Astrocyte (in vitro differentiated cells and primary cell): Measurements from ENCODE around the gene RNU6-8. TPM values are rescaled to one million over a fixed set of nuclear protein-coding genes. Genes with fewer than 3 reads are reported as not detected.

Source experiments
- DNase-seq: peaks from one replicate; pipeline ENCODE4 v3.0.0-alpha.2; 2010; ENCODE audit warnings: low read depth
- FAIRE-seq: peaks from 2 replicates; lab custom pipeline; 2011; peaks lifted over from hg19 to GRCh38; lab: Jason Lieb, UNC
- H2AFZ ChIP-seq: 2 replicates; pipeline ENCODE4 v1.6.0; 2012; ENCODE audit warnings: low read depth, low read length, inconsistent platforms
- H3K27ac ChIP-seq: 2 replicates; pipeline ENCODE4 v1.5.1; 2011; ENCODE audit warnings: low read depth, low read length, inconsistent platforms
- H3K27me3 ChIP-seq: 2 replicates; pipeline ENCODE4 v1.6.0; 2011; ENCODE audit warnings: low read length, inconsistent platforms; ENCODE audit not compliant: insufficient read depth
- H3K36me3 ChIP-seq: 2 replicates; pipeline ENCODE4 v1.5.1; 2011; ENCODE audit warnings: low read length, inconsistent platforms; ENCODE audit not compliant: insufficient read depth
- H3K4me1 ChIP-seq: 2 replicates; pipeline ENCODE4 v1.5.1; 2011; ENCODE audit warnings: low read length, inconsistent platforms; ENCODE audit not compliant: insufficient read depth
- H3K4me2 ChIP-seq: 2 replicates; pipeline ENCODE4 v1.6.0; 2012; ENCODE audit warnings: low read length, inconsistent platforms
- H3K4me3 ChIP-seq: 2 replicates; pipeline ENCODE4 v1.5.1; 2011; ENCODE audit warnings: low read depth, mild to moderate bottlenecking, low read length, inconsistent platforms; ENCODE audit not compliant: insufficient read depth
- H3K79me2 ChIP-seq: 2 replicates; pipeline ENCODE4 v1.6.0; 2012; ENCODE audit warnings: mild to moderate bottlenecking, low read length, inconsistent platforms; ENCODE audit not compliant: insufficient read depth
- H3K9ac ChIP-seq: 2 replicates; pipeline ENCODE4 v1.6.0; 2012; ENCODE audit warnings: mild to moderate bottlenecking, low read length, inconsistent platforms
- H3K9me3 ChIP-seq: 2 replicates; pipeline ENCODE4 v1.5.1; 2012; ENCODE audit warnings: low read depth, mild to moderate bottlenecking, low read length, inconsistent platforms; ENCODE audit not compliant: insufficient read depth
- H4K20me1 ChIP-seq: 2 replicates; pipeline ENCODE4 v1.6.0; 2012; ENCODE audit warnings: low read length, inconsistent platforms; ENCODE audit not compliant: insufficient read depth
- H3K27ac Mint-ChIP-seq: one replicate; pipeline ENCODE4 v1.8.0; 2021; ENCODE audit warnings: mild to moderate bottlenecking, mixed read lengths; ENCODE audit not compliant: unreplicated experiment
- H3K27me3 Mint-ChIP-seq: one replicate; pipeline ENCODE4 v1.8.0; 2021; ENCODE audit warnings: low read depth, mixed read lengths; ENCODE audit not compliant: unreplicated experiment
- H3K36me3 Mint-ChIP-seq: one replicate; pipeline ENCODE4 v1.8.0; 2021; ENCODE audit warnings: low read depth, mixed read lengths; ENCODE audit not compliant: unreplicated experiment
- H3K4me1 Mint-ChIP-seq: one replicate; pipeline ENCODE4 v1.8.0; 2021; ENCODE audit warnings: low read depth, mixed read lengths; ENCODE audit not compliant: unreplicated experiment
- H3K4me3 Mint-ChIP-seq: one replicate; pipeline ENCODE4 v1.8.0; 2021; ENCODE audit warnings: mild to moderate bottlenecking, moderate library complexity, mixed read lengths; ENCODE audit not compliant: unreplicated experiment
- H3K9me3 Mint-ChIP-seq: one replicate; pipeline ENCODE4 v1.8.0; 2021; ENCODE audit warnings: mild to moderate bottlenecking, mixed read lengths; ENCODE audit not compliant: unreplicated experiment
- EZH2 ChIP-seq: IDR thresholded peaks from 2 replicates; pipeline ENCODE4 v1.6.1; 2012; ENCODE audit warnings: mild to moderate bottlenecking, low read length, inconsistent platforms; ENCODE audit not compliant: insufficient read depth
- total RNA-seq: library from RNA; stranded (reverse); gene quantifications from 2 replicates; pipeline ENCODE4 v1.2.1, GENCODE V29; 2021
- TF ChIP-seq, protein P1 (sequence below): IDR thresholded peaks from 2 replicates; pipeline ENCODE4 v1.5.1; 2011; ENCODE audit warnings: low read depth, mild to moderate bottlenecking, inconsistent platforms, low read length, moderate library complexity; ENCODE audit not compliant: insufficient read depth

The RNU6-8 gene
- total RNA-seq, 1 donor from 2014 or later: not detected

DNA sequence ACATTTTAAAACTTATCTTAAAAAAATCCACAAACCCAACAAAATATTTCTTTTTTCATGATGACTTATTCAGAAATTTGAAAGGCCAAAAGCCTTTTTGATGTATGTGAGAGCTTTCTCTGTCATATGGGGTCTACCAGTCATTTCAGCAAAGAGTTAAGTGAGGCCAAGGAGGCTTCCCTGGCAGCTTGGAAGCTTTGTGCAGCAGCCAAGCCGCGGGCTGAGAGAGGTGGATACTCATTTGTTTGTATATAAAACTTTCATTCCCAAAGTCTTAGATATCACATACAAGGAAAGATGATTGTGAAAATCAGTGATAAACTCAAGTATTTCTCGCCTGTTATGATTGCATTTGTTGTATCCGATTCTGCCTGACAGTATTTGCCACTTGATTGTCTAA, 48.5 kb upstream of the RNU6-8 start:
- H2AFZ ChIP-seq: peak overlapping the region; percentile 48
- no peak overlapping the region for H3K27ac ChIP-seq
- no peaks in the 10 kb centered on the region for H3K27me3 Mint-ChIP-seq
- no peaks in the 10 kb centered on the region for H3K27me3 ChIP-seq
- DNase-seq (no peak), FAIRE-seq (no peak)
- no peak overlapping the region for H3K4me3 ChIP-seq
- no peaks in the 10 kb centered on the region for H3K9me3 Mint-ChIP-seq
- no peaks in the 10 kb centered on the region for H3K79me2 ChIP-seq
- H3K9ac ChIP-seq: no peak overlapping the region
- no peak for TF ChIP-seq EZH2
- TF ChIP-seq, protein P1, sequence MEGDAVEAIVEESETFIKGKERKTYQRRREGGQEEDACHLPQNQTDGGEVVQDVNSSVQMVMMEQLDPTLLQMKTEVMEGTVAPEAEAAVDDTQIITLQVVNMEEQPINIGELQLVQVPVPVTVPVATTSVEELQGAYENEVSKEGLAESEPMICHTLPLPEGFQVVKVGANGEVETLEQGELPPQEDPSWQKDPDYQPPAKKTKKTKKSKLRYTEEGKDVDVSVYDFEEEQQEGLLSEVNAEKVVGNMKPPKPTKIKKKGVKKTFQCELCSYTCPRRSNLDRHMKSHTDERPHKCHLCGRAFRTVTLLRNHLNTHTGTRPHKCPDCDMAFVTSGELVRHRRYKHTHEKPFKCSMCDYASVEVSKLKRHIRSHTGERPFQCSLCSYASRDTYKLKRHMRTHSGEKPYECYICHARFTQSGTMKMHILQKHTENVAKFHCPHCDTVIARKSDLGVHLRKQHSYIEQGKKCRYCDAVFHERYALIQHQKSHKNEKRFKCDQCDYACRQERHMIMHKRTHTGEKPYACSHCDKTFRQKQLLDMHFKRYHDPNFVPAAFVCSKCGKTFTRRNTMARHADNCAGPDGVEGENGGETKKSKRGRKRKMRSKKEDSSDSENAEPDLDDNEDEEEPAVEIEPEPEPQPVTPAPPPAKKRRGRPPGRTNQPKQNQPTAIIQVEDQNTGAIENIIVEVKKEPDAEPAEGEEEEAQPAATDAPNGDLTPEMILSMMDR: no peak
- H3K36me3 ChIP-seq: no peaks in the 10 kb centered on the region
- H3K9me3 ChIP-seq: no peaks in the 10 kb centered on the region
- H4K20me1 ChIP-seq: no peaks in the 10 kb centered on the region
- H3K4me1 Mint-ChIP-seq: no peaks in the 10 kb centered on the region
- H3K36me3 Mint-ChIP-seq: no peaks in the 10 kb centered on the region
- no peak overlapping the region for H3K27ac Mint-ChIP-seq
- H3K4me3 Mint-ChIP-seq: no peak overlapping the region
- no peak overlapping the region for H3K4me2 ChIP-seq
- H3K4me1 ChIP-seq: no peaks in the 10 kb centered on the region

- no peak overlapping the region for H3K9ac ChIP-seq
- no peak overlapping the region for H3K27ac ChIP-seq
- no peak overlapping the region for H2AFZ ChIP-seq
- H3K4me3 ChIP-seq: no peak overlapping the region
- Mint-ChIP-seq H3K9me3 (no peaks in the 10 kb centered on the region), H3K27me3 (no peaks in the 10 kb centered on the region), H3K4me3 (no peak overlapping the region), H3K27ac (no peak overlapping the region), H3K4me1 (no peaks in the 10 kb centered on the region), H3K36me3 (no peaks in the 10 kb centered on the region)
- H3K4me1 ChIP-seq: no peaks in the 10 kb centered on the region
- no peaks in the 10 kb centered on the region for H3K36me3 ChIP-seq
- TF ChIP-seq EZH2: no peak
- TF ChIP-seq, protein P1: no peak
- FAIRE-seq (no peak), DNase-seq (no peak)
- H3K79me2 ChIP-seq: no peaks in the 10 kb centered on the region
- no peaks in the 10 kb centered on the region for H3K27me3 ChIP-seq
- H3K9me3 ChIP-seq: no peaks in the 10 kb centered on the region
- no peak overlapping the region for H3K4me2 ChIP-seq
- H4K20me1 ChIP-seq: no peaks in the 10 kb centered on the region
These were observed 47.6 kb upstream of the RNU6-8 start for GRCh38 chr14:32250681-32251080.

GRCh38 chr14:32249780-32250179, 46.7 kb upstream of the RNU6-8 start:
- TF ChIP-seq, protein P1: no peak
- TF ChIP-seq EZH2: no peak
- H3K4me1 ChIP-seq: no peaks in the 10 kb centered on the region
- no peak overlapping the region for H3K27ac ChIP-seq
- Mint-ChIP-seq H3K27ac (no peak overlapping the region), H3K4me3 (no peak overlapping the region), H3K27me3 (no peaks in the 10 kb centered on the region), H3K4me1 (no peaks in the 10 kb centered on the region), H3K36me3 (no peaks in the 10 kb centered on the region), H3K9me3 (no peaks in the 10 kb centered on the region)
- no peaks in the 10 kb centered on the region for H4K20me1 ChIP-seq
- no peak overlapping the region for H3K9ac ChIP-seq
- no peak overlapping the region for H3K4me2 ChIP-seq
- no peaks in the 10 kb centered on the region for H3K36me3 ChIP-seq
- H3K27me3 ChIP-seq: no peaks in the 10 kb centered on the region
- no peak for FAIRE-seq
- no peaks in the 10 kb centered on the region for H3K79me2 ChIP-seq
- no peaks in the 10 kb centered on the region for H3K9me3 ChIP-seq
- DNase-seq: no peak
- H2AFZ ChIP-seq: no peak overlapping the region
- no peak overlapping the region for H3K4me3 ChIP-seq
